HFFc6 (cell line): ENCODE results near the gene ZNF18. TPM values are rescaled to one million over a fixed set of nuclear protein-coding genes. Genes with fewer than 3 reads are reported as not detected.

Experiments
- DNase-seq: peaks from one replicate; pipeline ENCODE4 v3.0.0-alpha.2; 2018
- H3K27ac Mint-ChIP-seq: 2 replicates; pipeline ENCODE4 v1.8.0; 2020; ENCODE audit warnings: mild to moderate bottlenecking, mixed read lengths
- H3K27me3 Mint-ChIP-seq: 2 replicates; pipeline ENCODE4 v1.8.0; 2021; ENCODE audit warnings: mild to moderate bottlenecking, moderate library complexity, mixed read lengths; ENCODE audit not compliant: insufficient read depth
- H3K36me3 Mint-ChIP-seq: 2 replicates; pipeline ENCODE4 v1.8.0; 2021; ENCODE audit warnings: low read depth, mixed read lengths
- H3K4me1 Mint-ChIP-seq: 2 replicates; pipeline ENCODE4 v1.8.0; 2020; ENCODE audit warnings: low read depth, mixed read lengths
- H3K4me3 Mint-ChIP-seq: 2 replicates; pipeline ENCODE4 v1.8.0; 2020; ENCODE audit warnings: mild to moderate bottlenecking, moderate library complexity, mixed read lengths
- H3K9me3 Mint-ChIP-seq: 2 replicates; pipeline ENCODE4 v1.8.0; 2020; ENCODE audit warnings: mild to moderate bottlenecking, mixed read lengths
- total RNA-seq, 6 experiments: library from RNA; stranded (reverse); fragmentation: NEBNext Ultra II Directional; extraction: Animal tissue kit (Norgen Biotek cat#: 25700); gene quantifications; 2 replicates in 1 of 6; 3 replicates in 5 of 6; pipeline ENCODE4 v1.2.3, GENCODE V29; 2021
- TF ChIP-seq, protein P1 (sequence below): fragments of 200-600 bp; sonication (generic); IDR thresholded peaks from 2 replicates; pipeline ENCODE4 v1.5.0; 2021; ENCODE audit warnings: antibody characterized with exemption, mild to moderate bottlenecking

Gene ZNF18
- total RNA-seq, 6 experiments from 2014 or later, result 4.2 to 6.0 (median 4.6) TPM

DNA sequence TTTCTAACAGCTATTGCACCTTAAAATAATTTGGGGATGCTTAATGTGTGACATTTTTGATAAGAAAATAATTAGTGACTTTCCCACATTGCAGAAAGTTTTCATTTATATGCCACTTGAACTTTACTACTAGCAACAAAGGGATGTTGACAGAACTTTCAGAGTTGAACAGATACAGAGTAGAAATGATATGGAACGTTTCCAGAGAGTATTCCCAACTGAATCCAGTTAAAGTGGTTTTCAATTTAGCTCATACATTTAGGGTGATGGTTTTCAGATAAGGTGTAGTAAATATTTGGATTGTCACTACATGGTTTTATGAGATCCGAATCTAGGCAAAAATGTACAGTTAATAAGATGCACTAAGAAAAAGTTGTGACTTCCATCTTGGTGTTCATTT is 40.7 kb upstream of the ZNF18 start:
- H3K4me3 Mint-ChIP-seq, result no peak overlapping the region
- H3K27ac Mint-ChIP-seq, result no peak overlapping the region
- peaks cover 43% of the 10 kb centered on the region for H3K4me1 Mint-ChIP-seq
- peaks cover 10% of the 10 kb centered on the region; the same call in 1 of the 2 replicates for H3K36me3 Mint-ChIP-seq
- DNase-seq, result no peak
- H3K27me3 Mint-ChIP-seq, result no peaks in the 10 kb centered on the region; the same call in 1 of the 2 replicates
- no peaks in the 10 kb centered on the region for H3K9me3 Mint-ChIP-seq
- TF ChIP-seq, protein P1, sequence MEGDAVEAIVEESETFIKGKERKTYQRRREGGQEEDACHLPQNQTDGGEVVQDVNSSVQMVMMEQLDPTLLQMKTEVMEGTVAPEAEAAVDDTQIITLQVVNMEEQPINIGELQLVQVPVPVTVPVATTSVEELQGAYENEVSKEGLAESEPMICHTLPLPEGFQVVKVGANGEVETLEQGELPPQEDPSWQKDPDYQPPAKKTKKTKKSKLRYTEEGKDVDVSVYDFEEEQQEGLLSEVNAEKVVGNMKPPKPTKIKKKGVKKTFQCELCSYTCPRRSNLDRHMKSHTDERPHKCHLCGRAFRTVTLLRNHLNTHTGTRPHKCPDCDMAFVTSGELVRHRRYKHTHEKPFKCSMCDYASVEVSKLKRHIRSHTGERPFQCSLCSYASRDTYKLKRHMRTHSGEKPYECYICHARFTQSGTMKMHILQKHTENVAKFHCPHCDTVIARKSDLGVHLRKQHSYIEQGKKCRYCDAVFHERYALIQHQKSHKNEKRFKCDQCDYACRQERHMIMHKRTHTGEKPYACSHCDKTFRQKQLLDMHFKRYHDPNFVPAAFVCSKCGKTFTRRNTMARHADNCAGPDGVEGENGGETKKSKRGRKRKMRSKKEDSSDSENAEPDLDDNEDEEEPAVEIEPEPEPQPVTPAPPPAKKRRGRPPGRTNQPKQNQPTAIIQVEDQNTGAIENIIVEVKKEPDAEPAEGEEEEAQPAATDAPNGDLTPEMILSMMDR, result no peak

DNA sequence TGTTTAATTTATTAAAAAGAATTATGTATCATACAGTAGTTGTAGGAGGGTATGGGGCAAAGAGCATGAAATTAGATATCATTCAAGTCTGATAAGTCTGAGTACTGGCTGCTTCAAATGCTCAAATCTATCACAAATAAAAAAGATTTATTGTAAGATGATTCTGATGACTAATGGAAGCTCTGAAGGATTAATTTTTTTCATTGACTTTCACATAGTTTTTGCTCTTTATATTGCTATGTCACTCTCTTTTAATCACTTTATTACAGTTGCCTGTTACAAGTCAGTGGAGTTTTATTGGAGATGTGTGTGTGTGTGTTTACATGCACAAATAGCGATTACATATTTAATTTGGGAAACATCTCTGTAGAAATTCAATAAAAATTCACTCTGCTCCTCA is 38.4 kb upstream of the ZNF18 start:
- TF ChIP-seq, protein P1, result no peak
- no peak for DNase-seq
- no peak overlapping the region for H3K27ac Mint-ChIP-seq
- H3K4me1 Mint-ChIP-seq, result peaks cover 29% of the 10 kb centered on the region
- peaks cover 10% of the 10 kb centered on the region; the same call in 1 of the 2 replicates for H3K36me3 Mint-ChIP-seq
- H3K27me3 Mint-ChIP-seq, result no peaks in the 10 kb centered on the region
- H3K4me3 Mint-ChIP-seq, result no peak overlapping the region
- H3K9me3 Mint-ChIP-seq, result no peaks in the 10 kb centered on the region

DNA sequence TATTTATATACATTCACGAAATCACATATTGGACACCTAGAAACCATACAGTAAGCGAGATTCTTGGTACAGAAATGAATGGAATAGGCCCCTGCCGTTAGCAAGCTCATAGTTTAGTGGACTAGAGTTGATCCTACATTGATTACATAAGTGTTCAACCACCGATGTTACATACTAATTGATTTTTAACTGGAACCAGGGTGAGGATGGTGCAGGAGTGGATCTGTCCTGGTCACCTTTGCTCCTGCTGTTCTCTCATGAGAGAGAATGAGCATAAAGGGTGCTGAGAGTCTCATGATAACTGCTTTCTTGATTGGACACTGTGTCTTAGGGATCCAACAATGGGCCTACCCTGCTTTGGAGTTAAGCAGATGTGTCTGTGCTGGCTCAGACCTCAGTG is 37.3 kb upstream of the ZNF18 start:
- Mint-ChIP-seq H3K27ac (no peak overlapping the region), H3K4me3 (no peak overlapping the region), H3K4me1 (peaks cover 18% of the 10 kb centered on the region), H3K27me3 (no peaks in the 10 kb centered on the region), H3K9me3 (no peaks in the 10 kb centered on the region), H3K36me3 (peaks cover 10% of the 10 kb centered on the region; the same call in 1 of the 2 replicates)
- no peak for DNase-seq
- TF ChIP-seq, protein P1, result no peak

DNA sequence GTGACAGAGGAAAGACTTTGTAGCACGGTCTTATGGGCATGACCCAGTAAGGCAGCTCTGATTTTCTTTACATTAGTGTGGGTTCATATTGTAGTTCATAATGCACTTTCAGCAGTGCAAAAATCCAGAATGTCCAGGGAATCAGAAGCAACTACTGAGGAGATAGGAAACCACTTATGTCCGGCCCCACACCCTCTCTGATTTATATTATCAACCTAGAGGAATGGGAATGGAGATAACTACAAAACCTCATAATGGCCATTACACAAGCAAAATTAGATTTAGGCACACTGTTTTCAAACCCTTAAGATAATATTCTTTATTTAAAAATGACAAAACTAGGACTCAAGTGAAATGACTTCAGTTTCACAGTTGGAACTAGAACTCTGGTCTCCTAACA is 31.3 kb upstream of the ZNF18 start:
- DNase-seq, result no peak
- TF ChIP-seq, protein P1, result no peak
- Mint-ChIP-seq H3K36me3 (no peaks in the 10 kb centered on the region), H3K27me3 (no peaks in the 10 kb centered on the region), H3K4me3 (no peak overlapping the region), H3K9me3 (no peaks in the 10 kb centered on the region), H3K27ac (no peak overlapping the region), H3K4me1 (peaks cover 30% of the 10 kb centered on the region)

DNA sequence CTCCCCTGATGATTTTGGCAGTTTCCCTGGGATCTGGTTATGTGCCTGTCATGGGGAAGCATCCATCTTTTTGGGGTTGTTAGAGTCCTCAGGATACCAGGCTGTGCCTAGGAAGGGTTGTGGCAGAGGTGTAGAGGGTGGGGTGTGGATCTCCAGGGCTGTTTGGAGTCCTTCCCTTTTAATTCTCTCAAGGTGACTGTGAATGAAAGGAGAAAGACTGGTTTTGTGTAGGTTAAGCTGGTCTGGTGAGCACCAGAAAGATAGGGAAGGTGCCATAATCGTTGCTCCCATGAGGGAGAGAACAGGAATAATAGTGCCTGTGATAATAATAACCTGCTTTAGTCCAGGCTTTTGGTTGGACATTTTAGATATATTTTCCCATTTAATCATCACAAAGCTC is 30.4 kb upstream of the ZNF18 start:
- Mint-ChIP-seq H3K4me1 (peaks cover 39% of the 10 kb centered on the region), H3K4me3 (no peak overlapping the region), H3K27ac (no peak overlapping the region)

More for the DNA sequence above, 30.4 kb upstream of the ZNF18 start:
- TF ChIP-seq, protein P1, result no peak
- H3K36me3 Mint-ChIP-seq, result no peaks in the 10 kb centered on the region
- no peaks in the 10 kb centered on the region for H3K27me3 Mint-ChIP-seq
- H3K9me3 Mint-ChIP-seq, result no peaks in the 10 kb centered on the region
- no peak for DNase-seq
